GM18909 (cell line): ENCODE data around the gene CARD9.
"Not testable (repeated sequence)": the region's sequence is repeated elsewhere in the genome, so short reads cannot be mapped to it uniquely, and the experiment has no call there.

Source experiments
- ATAC-seq: cut with Tn5 transposase; IDR thresholded peaks from one replicate; pipeline ENCODE4 v1.9.1; 2021; ENCODE audit warnings: mild to moderate bottlenecking; ENCODE audit not compliant: unreplicated experiment, poor library complexity

Gene CARD9

GRCh38 chr9:136373300-136374182 is at the start of gene CARD9:
CARD9 (minus strand) TSS chr9:136373669; CDS start chr9:136372078, 1,591 bp downstream.
- no peak for ATAC-seq

GRCh38 chr9:136422876-136423275 is 49.4 kb upstream of the CARD9 start:
- ATAC-seq: no peak

GRCh38 chr9:136421791-136422190 is 48.3 kb upstream of the CARD9 start:
- ATAC-seq: no peak

- no peak for ATAC-seq
Measured at GRCh38 chr9:136419092-136419420, 45.6 kb upstream of the CARD9 start.

- no peak for ATAC-seq
Measured at GRCh38 chr9:136418182-136419091, 45.0 kb upstream of the CARD9 start.

- ATAC-seq: no peak
Measured at GRCh38 chr9:136416914-136417313, 43.4 kb upstream of the CARD9 start.

GRCh38 chr9:136416427-136416826 is 43.0 kb upstream of the CARD9 start:
- ATAC-seq: no peak

- ATAC-seq: no peak
Measured at GRCh38 chr9:136412962-136413361, 39.5 kb upstream of the CARD9 start.

- no peak for ATAC-seq
Measured at GRCh38 chr9:136411378-136411777, 37.9 kb upstream of the CARD9 start.

GRCh38 chr9:136410500-136411287 is 37.2 kb upstream of the CARD9 start, which contains the start of the genes ENTR1 and PMPCA:
ENTR1 (minus strand) TSS chr9:136410614; CDS start chr9:136410397, 217 bp downstream.
PMPCA (plus strand) TSS chr9:136410658; CDS start chr9:136410669, 11 bp downstream.
- ATAC-seq: peak; percentile 79

- ATAC-seq: peak; percentile 25
Measured at GRCh38 chr9:136409557-136410455, 36.3 kb upstream of the CARD9 start.

GRCh38 chr9:136407911-136408310 is 34.4 kb upstream of the CARD9 start:
- ATAC-seq: no peak

- not testable (repeated sequence) for ATAC-seq
Measured at GRCh38 chr9:136407061-136407460, 33.6 kb upstream of the CARD9 start.

GRCh38 chr9:136405904-136406303 is 32.4 kb upstream of the CARD9 start:
- not testable (repeated sequence) for ATAC-seq

- no peak for ATAC-seq
Measured at GRCh38 chr9:136405481-136405880, 32.0 kb upstream of the CARD9 start.

GRCh38 chr9:136404801-136405136 is 31.3 kb upstream of the CARD9 start:
- ATAC-seq: no peak

- no peak for ATAC-seq
Measured at GRCh38 chr9:136403915-136404800, 30.7 kb upstream of the CARD9 start.

- no peak for ATAC-seq
Measured at GRCh38 chr9:136403538-136403914, 30.1 kb upstream of the CARD9 start.
